C4-2B (cell line): ENCODE results near the gene TRIM17.

ENCODE experiments used
- H3K27ac ChIP-seq: fragments of 450-650 bp; 2 replicates; pipeline ENCODE4 v1.5.1; 2017
- CTCF ChIP-seq: fragments of 450-650 bp; conservative IDR thresholded peaks from 2 replicates; pipeline ENCODE4 v1.5.1; 2017; ENCODE audit warnings: mild to moderate bottlenecking
- ZFX ChIP-seq: fragments of 450-650 bp; IDR thresholded peaks from 2 replicates; pipeline ENCODE4 v1.6.1; 2017

TRIM17 gene

GRCh38 chr1:228404107-228404720 lies 12.4 kb downstream of the TRIM17 start:
- H3K27ac ChIP-seq, result peak overlapping the region; percentile 1; the same call in 1 of the 2 replicates
- TF ChIP-seq CTCF (no peak), ZFX (no peak)

GRCh38 chr1:228403231-228403631 lies 13.4 kb downstream of the TRIM17 start:
- H3K27ac ChIP-seq, result peak overlapping the region; percentile 1; the same call in 1 of the 2 replicates

GRCh38 chr1:228402641-228403025 lies 14.0 kb downstream of the TRIM17 start:
- H3K27ac ChIP-seq, result no peak overlapping the region
- no peak for TF ChIP-seq ZFX
- no peak for TF ChIP-seq CTCF

More at GRCh38 chr1:228403231-228403631, 13.4 kb downstream of the TRIM17 start:
- no peak for TF ChIP-seq CTCF
- TF ChIP-seq ZFX, result no peak

GRCh38 chr1:228401782-228402640 lies 14.7 kb downstream of the TRIM17 start:
- no peak overlapping the region for H3K27ac ChIP-seq
- TF ChIP-seq ZFX, result no peak
- TF ChIP-seq CTCF, result no peak

- TF ChIP-seq CTCF, result no peak
- TF ChIP-seq ZFX, result no peak
- no peak overlapping the region for H3K27ac ChIP-seq
Measured at GRCh38 chr1:228400692-228401454, 15.8 kb downstream of the TRIM17 start.

- no peak overlapping the region for H3K27ac ChIP-seq
- TF ChIP-seq ZFX (no peak), CTCF (no peak)
Measured at GRCh38 chr1:228400237-228400651, 16.4 kb downstream of the TRIM17 start.
